Measurements from ENCODE around the gene BCL2L1.
"Not testable (repeated sequence)": the region's sequence is repeated elsewhere in the genome, so short reads cannot be mapped to it uniquely, and the experiment has no call there.

The BCL2L1 gene

GRCh38 chr20:31674895-31675827, 47.5 kb downstream of the BCL2L1 start:
- Histone ChIP-seq H3K9me3 (replicated peaks; ENCODE audit: low read length) (no peaks in the 10 kb centered on the region), H3K36me3 (ENCODE audit: insufficient read depth, low read length) (peaks cover 65% of the 10 kb centered on the region), H3K4me1 (ENCODE audit: control insufficient read depth, insufficient read depth, low read length) (peaks cover 61% of the 10 kb centered on the region), H3K9ac (ENCODE audit: low read depth, low read length) (peak overlapping the region; percentile 49), H3K27me3 (ENCODE audit: control insufficient read depth, insufficient read depth, low read length) (no peaks in the 10 kb centered on the region), H3K4me2 (ENCODE audit: low read length) (peak overlapping the region; percentile 74), H3K4me3 (ENCODE audit: low read length) (peak overlapping the region; percentile 44)

GRCh38 chr20:31673943-31674463, 48.7 kb downstream of the BCL2L1 start:
- H3K27me3 ChIP-seq (ENCODE audit: control insufficient read depth, insufficient read depth, low read length): no peaks in the 10 kb centered on the region
- no peak overlapping the region for H3K4me3 ChIP-seq (ENCODE audit: low read length)
- peaks cover 59% of the 10 kb centered on the region for H3K4me1 ChIP-seq (ENCODE audit: control insufficient read depth, insufficient read depth, low read length)
- H3K9ac ChIP-seq (ENCODE audit: low read depth, low read length): no peak overlapping the region
- no peak overlapping the region for H3K4me2 ChIP-seq (ENCODE audit: low read length)
- no peaks in the 10 kb centered on the region for H3K9me3 ChIP-seq (replicated peaks; ENCODE audit: low read length)
- H3K36me3 ChIP-seq (ENCODE audit: insufficient read depth, low read length): peaks cover 66% of the 10 kb centered on the region

- no peak overlapping the region for H3K4me2 ChIP-seq (ENCODE audit: low read length)
- H3K9me3 ChIP-seq (replicated peaks; ENCODE audit: low read length): no peaks in the 10 kb centered on the region
- no peaks in the 10 kb centered on the region for H3K27me3 ChIP-seq (ENCODE audit: control insufficient read depth, insufficient read depth, low read length)
- H3K9ac ChIP-seq (ENCODE audit: low read depth, low read length): no peak overlapping the region
- peaks cover 62% of the 10 kb centered on the region for H3K36me3 ChIP-seq (ENCODE audit: insufficient read depth, low read length)
- H3K4me1 ChIP-seq (ENCODE audit: control insufficient read depth, insufficient read depth, low read length): peaks cover 53% of the 10 kb centered on the region
- no peak overlapping the region for H3K4me3 ChIP-seq (ENCODE audit: low read length)
Observed at GRCh38 chr20:31673435-31673834, 49.2 kb downstream of the BCL2L1 start.

- Histone ChIP-seq H3K4me2 (ENCODE audit: low read length) (no peak overlapping the region), H3K9me3 (replicated peaks; ENCODE audit: low read length) (no peaks in the 10 kb centered on the region), H3K27me3 (ENCODE audit: control insufficient read depth, insufficient read depth, low read length) (no peaks in the 10 kb centered on the region), H3K9ac (ENCODE audit: low read depth, low read length) (no peak overlapping the region), H3K4me3 (ENCODE audit: low read length) (no peak overlapping the region), H3K4me1 (ENCODE audit: control insufficient read depth, insufficient read depth, low read length) (peaks cover 52% of the 10 kb centered on the region), H3K36me3 (ENCODE audit: insufficient read depth, low read length) (peaks cover 63% of the 10 kb centered on the region)
Observed at GRCh38 chr20:31671324-31671723, 51.3 kb downstream of the BCL2L1 start.

- Histone ChIP-seq H3K27me3 (ENCODE audit: control insufficient read depth, insufficient read depth, low read length) (no peaks in the 10 kb centered on the region), H3K36me3 (ENCODE audit: insufficient read depth, low read length) (peaks cover 66% of the 10 kb centered on the region), H3K4me3 (ENCODE audit: low read length) (no peak overlapping the region), H3K9me3 (replicated peaks; ENCODE audit: low read length) (no peaks in the 10 kb centered on the region), H3K4me1 (ENCODE audit: control insufficient read depth, insufficient read depth, low read length) (peaks cover 45% of the 10 kb centered on the region), H3K9ac (ENCODE audit: low read depth, low read length) (no peak overlapping the region), H3K4me2 (ENCODE audit: low read length) (no peak overlapping the region)
Observed at GRCh38 chr20:31670371-31671228, 52.1 kb downstream of the BCL2L1 start.

- Histone ChIP-seq H3K4me1 (ENCODE audit: control insufficient read depth, insufficient read depth, low read length) (peaks cover 44% of the 10 kb centered on the region), H3K36me3 (ENCODE audit: insufficient read depth, low read length) (peaks cover 69% of the 10 kb centered on the region), H3K4me3 (ENCODE audit: low read length) (no peak overlapping the region)
Observed at GRCh38 chr20:31669876-31670275, 52.8 kb downstream of the BCL2L1 start.

GRCh38 chr20:31668944-31669343, 53.7 kb downstream of the BCL2L1 start:
- peaks cover 42% of the 10 kb centered on the region for H3K4me1 ChIP-seq (ENCODE audit: control insufficient read depth, insufficient read depth, low read length)
- H3K4me3 ChIP-seq (ENCODE audit: low read length); H3K9ac ChIP-seq (ENCODE audit: low read depth, low read length); H3K9me3 ChIP-seq (replicated peaks; ENCODE audit: low read length); H3K4me2 ChIP-seq (ENCODE audit: low read length); H3K27me3 ChIP-seq (ENCODE audit: control insufficient read depth, insufficient read depth, low read length): not testable (repeated sequence)
- H3K36me3 ChIP-seq (ENCODE audit: insufficient read depth, low read length): peaks cover 70% of the 10 kb centered on the region

More at GRCh38 chr20:31669876-31670275, 52.8 kb downstream of the BCL2L1 start:
- no peaks in the 10 kb centered on the region for H3K27me3 ChIP-seq (ENCODE audit: control insufficient read depth, insufficient read depth, low read length)
- H3K9me3 ChIP-seq (replicated peaks; ENCODE audit: low read length): no peaks in the 10 kb centered on the region
- no peak overlapping the region for H3K9ac ChIP-seq (ENCODE audit: low read depth, low read length)
- H3K4me2 ChIP-seq (ENCODE audit: low read length): no peak overlapping the region

GRCh38 chr20:31667315-31668285, 55.1 kb downstream of the BCL2L1 start:
- H3K4me3 ChIP-seq (ENCODE audit: low read length): no peak overlapping the region
- peaks cover 49% of the 10 kb centered on the region for H3K4me1 ChIP-seq (ENCODE audit: control insufficient read depth, insufficient read depth, low read length)
- no peak overlapping the region for H3K9ac ChIP-seq (ENCODE audit: low read depth, low read length)

GRCh38 chr20:31666258-31667042, 56.2 kb downstream of the BCL2L1 start:
- no peak overlapping the region for H3K4me2 ChIP-seq (ENCODE audit: low read length)
- H3K4me1 ChIP-seq (ENCODE audit: control insufficient read depth, insufficient read depth, low read length): peaks cover 59% of the 10 kb centered on the region
- H3K9me3 ChIP-seq (replicated peaks; ENCODE audit: low read length): no peaks in the 10 kb centered on the region
- no peaks in the 10 kb centered on the region for H3K27me3 ChIP-seq (ENCODE audit: control insufficient read depth, insufficient read depth, low read length)
- H3K4me3 ChIP-seq (ENCODE audit: low read length): no peak overlapping the region
- H3K9ac ChIP-seq (ENCODE audit: low read depth, low read length): peak overlapping the region; percentile 27
- peaks cover 69% of the 10 kb centered on the region for H3K36me3 ChIP-seq (ENCODE audit: insufficient read depth, low read length)

More at GRCh38 chr20:31667315-31668285, 55.1 kb downstream of the BCL2L1 start:
- H3K4me2 ChIP-seq (ENCODE audit: low read length): no peak overlapping the region
- H3K36me3 ChIP-seq (ENCODE audit: insufficient read depth, low read length): peaks cover 74% of the 10 kb centered on the region
- H3K27me3 ChIP-seq (ENCODE audit: control insufficient read depth, insufficient read depth, low read length): no peaks in the 10 kb centered on the region
- no peaks in the 10 kb centered on the region for H3K9me3 ChIP-seq (replicated peaks; ENCODE audit: low read length)

GRCh38 chr20:31665753-31666152, 56.9 kb downstream of the BCL2L1 start:
- no peak overlapping the region for H3K9ac ChIP-seq (ENCODE audit: low read depth, low read length)
- H3K4me3 ChIP-seq (ENCODE audit: low read length): no peak overlapping the region
- H3K27me3 ChIP-seq (ENCODE audit: control insufficient read depth, insufficient read depth, low read length): no peaks in the 10 kb centered on the region
- H3K4me1 ChIP-seq (ENCODE audit: control insufficient read depth, insufficient read depth, low read length): peaks cover 55% of the 10 kb centered on the region
- H3K9me3 ChIP-seq (replicated peaks; ENCODE audit: low read length): no peaks in the 10 kb centered on the region
- H3K36me3 ChIP-seq (ENCODE audit: insufficient read depth, low read length): peaks cover 64% of the 10 kb centered on the region
- no peak overlapping the region for H3K4me2 ChIP-seq (ENCODE audit: low read length)
